Stimulated activated CD4-positive, alpha-beta T cell treated with anti-CD3 and anti-CD28 coated beads, TNF-alpha, amount 100 ng/mL, for 48 hours (primary cell): ENCODE measurements around the gene HHATL.

ENCODE experiments used
- DNase-seq, 3 donors: peaks; one replicate each; pipeline ENCODE4 v3.0.0-alpha.2; 2020; ENCODE audit warnings: low read depth in 3 of 3

The HHATL gene

DNA sequence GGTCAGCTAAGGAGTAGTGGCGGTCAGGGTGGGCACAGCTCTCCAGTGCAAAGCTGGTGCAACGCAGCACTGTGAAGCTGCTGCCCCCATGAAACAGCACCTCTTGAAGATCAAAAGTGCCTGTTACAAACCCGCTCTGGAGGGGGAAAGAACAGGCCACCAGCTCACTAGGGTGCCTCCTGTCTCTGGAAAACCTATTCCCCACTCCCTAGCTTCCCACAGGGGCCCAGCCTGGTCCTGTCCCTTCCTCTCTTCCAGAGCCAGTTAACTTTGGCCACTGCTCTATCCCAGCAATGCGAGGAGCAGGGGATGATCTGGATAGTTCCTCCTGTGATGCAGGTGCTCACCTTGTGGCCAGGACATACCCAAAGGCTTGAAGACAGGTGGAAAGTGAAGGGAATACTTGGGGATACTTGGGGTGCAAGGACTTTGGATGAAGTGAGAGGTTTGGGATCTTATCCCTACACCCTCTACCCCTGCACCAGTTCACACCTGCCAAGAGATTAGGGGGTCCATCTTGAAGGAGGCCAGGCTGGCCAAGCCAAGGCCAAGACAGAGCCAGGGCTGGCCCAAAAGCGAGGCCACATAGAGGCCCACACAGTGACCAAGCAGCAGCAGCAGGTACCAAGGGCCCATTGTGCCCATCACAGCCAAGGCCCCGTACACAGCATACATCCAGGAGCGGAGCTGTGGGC, 4.2 kb downstream of the HHATL start:
- no peak for DNase-seq

- DNase-seq, result no peak
Measured at GRCh38 chr3:42697289-42698051, 5.1 kb downstream of the HHATL start.

DNA sequence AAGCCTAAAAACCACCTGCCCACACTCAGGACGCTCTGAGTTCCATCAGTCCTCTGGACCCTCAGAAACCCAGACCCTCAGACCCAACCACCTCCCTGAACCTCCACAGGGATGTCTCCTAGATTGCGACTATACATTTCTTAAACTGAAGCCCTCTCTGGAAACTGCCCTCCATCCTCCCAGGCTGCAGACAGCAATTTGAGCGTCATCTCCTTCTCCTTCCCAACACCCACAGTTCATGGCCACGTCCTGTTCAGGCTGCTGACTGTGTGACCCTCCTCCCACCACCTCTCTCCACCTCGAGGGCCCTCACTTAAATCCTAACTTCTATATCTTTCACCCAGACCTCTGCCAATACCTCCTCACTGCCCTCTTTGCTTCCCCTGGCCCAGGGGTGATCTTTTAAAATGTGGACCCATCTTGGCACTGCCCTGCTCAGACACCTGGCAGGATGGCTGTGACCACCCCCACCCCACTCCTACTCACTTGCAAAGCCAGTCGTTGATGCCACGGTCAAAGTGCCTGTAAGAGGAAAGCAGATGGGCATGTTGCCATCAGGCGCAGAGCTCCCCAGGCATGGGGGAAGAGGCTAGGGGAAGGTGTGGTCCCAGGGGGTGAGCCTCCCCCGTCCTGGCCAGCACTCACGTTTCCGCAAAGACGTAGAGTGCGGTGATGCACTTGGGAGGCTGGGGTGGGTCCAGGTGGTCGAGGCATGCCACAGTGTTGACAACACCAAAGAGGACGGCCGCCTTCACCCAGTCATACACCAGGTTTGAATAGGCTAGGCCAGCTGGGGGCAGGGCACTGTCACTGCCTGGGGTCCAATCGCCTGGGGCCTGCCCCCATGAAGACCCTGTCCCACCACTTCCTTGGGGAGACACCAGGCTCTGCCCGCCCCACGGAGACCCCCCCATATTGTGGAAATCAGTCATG, 6.0 kb downstream of the HHATL start:
- DNase-seq, result no peak

DNA sequence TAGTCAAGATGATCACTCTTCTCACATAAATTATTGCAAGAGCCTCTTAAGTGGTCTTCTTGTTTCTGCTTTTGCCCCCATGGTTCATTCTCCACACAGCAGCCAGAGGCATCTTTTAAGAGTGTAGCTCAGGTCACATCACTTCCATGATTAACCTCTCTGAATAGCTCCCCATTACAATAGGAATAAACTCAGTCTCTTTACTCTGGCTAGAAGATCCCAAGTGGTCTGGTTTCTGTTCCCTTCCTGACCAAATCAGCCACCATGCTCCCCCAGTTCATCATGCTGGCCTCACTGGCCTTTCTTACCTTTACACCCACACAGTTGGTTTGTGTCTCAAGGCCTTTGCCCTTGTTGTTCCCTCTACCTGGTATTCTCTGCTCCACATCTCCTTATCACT, 8.2 kb downstream of the HHATL start:
- no peak for DNase-seq

- DNase-seq, result no peak
Measured at GRCh38 chr3:42693530-42693930, 9.1 kb downstream of the HHATL start.

- DNase-seq, result no peak
Measured at GRCh38 chr3:42692667-42693529, 9.7 kb downstream of the HHATL start.

DNA sequence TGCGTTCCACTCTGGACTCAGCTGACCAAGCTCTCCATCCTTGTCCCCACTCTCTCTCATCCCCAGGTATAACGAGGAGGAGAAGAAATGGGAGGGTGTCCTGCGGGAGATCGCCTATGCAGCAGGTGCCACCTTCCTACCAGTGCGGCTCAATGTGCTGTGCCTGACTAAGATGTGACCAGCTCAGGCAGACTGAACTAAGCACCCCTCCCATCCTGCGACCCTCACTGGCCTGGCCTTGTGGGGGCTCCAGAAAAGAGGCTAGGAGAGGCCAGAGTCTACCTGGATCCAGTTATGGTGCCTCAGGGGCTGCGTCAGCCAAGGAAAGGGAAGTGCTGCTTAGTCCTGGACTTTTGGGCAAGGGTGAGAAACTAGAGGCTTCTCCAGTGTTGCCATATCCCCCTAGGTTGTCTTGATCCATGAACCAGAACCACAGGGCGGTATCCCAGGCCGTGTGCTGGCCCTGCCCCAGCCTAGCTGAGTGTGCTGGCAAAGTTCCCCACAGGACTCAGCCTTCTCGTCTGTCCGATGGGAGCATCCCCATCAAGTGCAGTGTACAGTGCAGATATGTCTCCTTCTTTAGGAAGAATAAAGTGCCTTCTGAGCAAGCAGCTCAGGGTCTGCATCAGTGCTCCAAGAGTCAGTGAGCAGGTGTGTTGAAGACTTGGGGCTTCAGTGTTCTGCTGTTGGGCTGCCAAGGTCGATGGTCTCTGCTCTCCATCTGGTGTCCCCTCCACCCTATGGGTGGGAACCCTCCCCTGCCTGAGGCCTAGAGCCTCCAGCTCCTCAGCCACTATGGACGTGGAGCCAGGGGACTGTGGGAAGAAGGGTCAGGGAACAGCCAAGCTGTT, 10.6 kb downstream of the HHATL start:
- no peak for DNase-seq

DNA sequence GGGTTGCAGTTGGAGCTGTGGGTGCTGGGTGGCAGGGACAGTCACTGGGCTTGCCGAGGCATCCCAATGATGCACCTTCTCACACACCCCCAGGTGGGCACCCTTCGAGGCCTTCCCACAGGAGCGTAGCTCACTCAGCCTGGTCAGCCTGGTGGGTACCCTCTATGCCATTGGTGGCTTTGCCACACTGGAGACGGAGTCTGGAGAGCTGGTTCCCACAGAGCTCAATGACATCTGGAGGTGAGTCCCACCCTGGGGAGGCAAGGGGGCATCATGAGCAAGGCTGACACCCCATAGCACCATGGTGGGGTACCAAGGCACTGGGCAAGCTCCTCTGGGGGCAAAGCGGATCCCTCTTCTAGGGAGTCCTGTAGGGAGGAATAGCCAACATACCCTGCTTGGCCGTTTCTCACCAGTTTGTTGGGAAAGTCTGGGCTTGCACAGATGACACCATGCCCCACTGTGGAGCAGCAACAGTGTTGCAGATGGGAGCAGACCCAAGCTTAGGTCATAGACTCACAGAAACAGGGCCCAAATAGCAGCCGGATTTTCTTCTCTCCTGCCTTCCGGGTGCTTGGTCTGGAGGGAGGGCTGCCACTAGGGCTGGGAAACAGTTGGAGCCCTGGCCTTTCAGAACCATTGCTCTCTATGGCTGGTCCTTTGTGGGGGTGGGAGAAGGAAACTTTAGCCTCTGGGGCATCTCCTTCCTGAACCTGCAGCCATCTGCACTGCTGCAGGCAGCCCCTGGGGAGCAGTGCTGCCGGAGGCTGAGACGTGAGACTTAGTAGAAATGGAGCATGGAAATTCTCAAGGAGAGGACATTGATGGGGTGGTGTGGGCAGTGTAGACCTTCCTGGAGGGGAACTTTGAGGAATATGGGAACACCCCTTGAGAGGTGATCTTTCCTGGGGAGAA, 11.6 kb downstream of the HHATL start:
- no peak for DNase-seq

- DNase-seq, result no peak
Measured at GRCh38 chr3:42690191-42690590, 12.4 kb downstream of the HHATL start.

DNA sequence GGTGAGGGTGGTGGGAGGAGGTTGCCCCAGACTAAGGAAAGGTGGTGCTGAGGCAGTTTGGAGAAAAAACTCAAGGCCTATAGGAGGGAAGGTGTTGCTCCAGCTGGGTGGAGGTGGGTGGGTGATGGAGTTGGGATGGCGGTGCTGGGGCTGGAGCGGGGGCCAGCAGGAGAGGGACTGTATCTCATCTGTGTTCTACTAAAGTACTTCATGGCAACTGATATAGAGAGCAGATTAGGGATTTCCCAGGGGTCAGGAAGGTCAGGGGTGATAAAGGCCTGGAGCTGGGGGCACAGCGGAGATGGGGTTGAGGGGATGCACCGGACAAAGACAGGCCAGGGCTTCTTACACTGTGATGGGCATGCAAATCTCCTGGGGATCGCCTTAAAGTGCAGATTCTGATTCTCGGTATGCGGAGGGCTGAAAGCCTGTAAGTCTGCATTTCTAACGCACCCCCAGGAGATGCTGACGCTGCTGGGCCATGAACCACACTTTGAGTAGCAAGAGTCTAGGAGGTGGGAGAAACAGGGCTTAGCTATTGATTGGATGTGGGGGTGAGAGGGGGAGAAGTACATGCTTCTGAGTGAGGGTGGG, 13.1 kb downstream of the HHATL start:
- DNase-seq, result no peak

DNA sequence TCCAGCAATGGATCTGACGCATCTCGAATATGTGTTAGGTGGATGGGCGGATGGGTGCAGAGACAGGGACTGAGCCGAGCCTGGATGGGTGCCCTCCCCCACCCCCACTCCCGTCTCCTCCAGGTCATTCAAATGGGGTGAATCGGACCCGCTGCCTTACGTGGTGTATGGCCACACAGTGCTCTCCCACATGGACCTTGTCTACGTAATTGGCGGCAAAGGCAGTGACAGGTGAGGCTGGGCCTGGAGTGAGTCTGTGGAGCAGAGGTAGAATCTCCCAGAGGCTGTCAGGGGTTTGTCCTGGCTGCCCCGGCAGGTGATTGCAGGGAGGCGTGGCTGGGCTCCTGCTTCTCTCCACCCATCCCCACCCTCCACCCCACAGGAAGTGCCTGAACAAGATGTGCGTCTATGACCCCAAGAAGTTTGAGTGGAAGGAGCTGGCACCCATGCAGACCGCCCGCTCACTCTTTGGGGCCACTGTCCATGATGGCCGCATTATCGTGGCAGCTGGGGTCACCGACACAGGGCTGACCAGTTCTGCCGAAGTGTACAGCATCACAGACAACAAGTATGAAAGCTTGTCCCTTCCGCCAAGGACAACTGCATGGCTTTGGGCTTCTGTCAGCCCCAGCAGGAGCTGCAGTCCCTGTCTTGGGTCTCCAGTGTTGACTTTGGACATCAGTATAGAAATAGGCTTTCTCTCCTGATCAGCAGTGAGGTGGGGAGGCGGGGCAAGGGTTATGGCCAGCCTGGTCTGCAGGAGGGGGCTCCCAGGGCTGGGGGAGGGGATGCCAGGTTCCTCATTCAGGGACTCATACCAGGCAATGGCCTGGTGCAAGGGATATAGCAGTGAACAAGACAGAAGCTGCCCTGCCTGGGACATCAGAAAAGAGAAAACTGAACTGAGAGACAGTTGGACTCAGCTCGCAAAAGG, 13.8 kb downstream of the HHATL start:
- DNase-seq, result no peak

DNA sequence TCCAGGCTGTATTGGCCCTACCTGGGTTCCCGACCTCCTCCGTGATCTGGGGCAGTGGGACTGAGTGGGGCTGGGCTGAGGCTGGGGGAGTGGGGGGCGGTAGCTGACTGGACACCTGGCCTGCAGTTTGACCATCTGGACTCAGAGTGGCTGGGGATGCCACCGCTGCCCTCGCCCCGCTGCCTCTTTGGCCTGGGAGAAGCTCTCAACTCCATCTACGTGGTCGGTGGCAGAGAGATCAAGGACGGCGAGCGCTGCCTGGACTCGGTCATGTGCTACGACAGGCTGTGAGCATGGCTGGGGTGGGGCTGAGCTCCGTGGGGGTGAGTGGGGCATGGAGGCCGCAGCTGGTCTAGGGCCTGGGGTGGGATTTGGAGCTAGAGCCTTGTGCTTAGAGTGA, 14.6 kb downstream of the HHATL start:
- no peak for DNase-seq

DNA sequence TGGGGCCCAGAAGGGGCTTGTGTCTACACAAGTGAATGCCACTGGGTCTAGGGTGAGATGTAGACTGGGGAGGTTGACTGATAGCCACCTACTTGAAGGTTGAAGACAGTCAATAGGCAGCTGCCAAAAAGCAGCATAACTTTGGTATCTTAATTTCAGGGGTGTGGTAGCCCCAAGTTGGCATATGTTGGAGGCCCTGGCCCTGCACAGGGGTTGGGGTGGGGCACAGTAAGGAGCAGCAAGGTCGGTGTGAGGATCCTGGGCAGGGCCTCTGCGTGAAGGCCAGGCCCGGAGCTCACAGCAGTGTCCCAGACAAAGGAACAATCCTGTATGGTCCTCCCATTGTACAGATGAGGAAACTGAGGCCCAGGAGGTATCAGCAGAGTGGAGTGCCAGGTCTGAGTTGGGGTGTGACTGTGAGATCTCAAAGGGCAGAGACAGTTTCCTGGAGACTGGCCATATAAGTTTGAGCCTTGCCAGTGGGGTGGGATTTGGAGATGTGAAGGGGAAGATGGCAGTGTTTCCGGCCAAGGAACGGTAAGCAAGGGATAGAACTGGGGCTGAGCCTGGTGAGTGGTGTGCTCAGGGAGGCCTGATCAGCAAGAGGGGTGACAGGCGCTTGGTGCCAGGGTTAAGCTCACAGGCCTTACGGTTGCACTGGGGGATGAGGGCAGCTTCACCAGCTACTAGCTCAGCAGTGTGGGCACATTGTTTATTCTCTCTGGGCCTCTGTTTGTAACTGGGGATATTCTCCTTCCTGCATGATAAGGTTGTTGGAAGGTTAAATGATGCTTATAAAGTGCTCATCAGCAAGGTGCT, 15.6 kb downstream of the HHATL start:
- no peak for DNase-seq

DNA sequence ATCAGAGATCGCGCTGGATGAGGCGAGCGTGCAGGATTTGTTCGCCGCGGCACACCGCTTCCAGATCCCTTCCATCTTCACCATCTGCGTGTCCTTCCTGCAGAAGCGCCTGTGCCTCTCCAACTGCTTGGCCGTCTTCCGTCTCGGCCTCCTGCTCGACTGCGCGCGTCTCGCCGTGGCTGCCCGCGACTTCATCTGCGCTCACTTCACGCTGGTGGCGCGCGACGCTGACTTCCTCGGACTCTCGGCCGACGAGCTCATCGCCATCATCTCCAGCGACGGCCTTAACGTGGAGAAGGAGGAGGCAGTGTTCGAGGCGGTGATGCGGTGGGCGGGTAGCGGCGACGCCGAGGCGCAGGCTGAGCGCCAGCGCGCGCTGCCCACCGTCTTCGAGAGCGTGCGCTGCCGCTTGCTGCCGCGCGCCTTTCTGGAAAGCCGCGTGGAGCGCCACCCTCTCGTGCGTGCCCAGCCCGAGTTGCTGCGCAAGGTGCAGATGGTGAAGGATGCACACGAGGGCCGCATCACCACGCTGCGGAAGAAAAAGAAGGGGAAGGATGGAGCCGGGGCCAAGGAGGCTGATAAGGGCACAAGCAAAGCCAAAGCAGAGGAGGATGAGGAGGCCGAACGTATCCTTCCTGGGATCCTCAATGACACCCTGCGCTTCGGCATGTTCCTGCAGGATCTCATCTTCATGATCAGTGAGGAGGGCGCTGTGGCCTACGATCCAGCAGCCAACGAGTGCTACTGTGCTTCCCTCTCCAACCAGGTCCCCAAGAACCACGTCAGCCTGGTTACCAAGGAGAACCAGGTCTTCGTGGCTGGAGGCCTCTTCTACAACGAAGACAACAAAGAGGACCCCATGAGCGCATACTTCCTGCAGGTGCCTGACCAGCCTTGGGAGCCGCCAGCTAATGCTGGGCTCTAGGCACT, 16.4 kb downstream of the HHATL start:
- no peak for DNase-seq

DNA sequence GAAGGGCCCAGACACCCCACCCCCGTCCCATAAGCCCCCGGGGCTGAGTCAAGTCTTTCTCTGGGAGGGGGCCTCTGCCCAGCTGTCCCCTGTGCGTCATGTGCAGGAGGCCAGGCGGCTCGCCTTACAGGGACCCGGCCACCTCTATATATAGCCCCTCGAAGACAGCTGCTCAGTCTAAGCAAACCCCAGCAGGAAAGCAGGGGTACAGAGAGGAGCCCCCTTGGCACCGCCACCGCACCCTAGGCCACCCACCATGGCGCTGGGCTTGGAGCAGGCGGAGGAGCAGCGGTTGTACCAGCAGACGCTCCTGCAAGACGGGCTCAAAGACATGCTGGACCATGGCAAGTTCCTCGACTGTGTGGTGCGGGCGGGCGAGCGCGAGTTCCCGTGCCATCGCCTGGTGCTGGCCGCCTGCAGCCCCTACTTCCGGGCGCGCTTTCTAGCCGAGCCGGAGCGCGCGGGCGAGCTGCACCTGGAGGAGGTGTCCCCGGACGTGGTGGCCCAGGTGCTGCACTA, 17.2 kb downstream of the HHATL start, which contains the start of gene KLHL40:
Gene KLHL40 (plus strand): TSS at position 175 of the 519 bp plus-strand sequence. CDS start 82 bp downstream, at position 257.
- DNase-seq, result no peak
